ENCODE measurements around the gene CACNA1A.

CACNA1A gene

DNA sequence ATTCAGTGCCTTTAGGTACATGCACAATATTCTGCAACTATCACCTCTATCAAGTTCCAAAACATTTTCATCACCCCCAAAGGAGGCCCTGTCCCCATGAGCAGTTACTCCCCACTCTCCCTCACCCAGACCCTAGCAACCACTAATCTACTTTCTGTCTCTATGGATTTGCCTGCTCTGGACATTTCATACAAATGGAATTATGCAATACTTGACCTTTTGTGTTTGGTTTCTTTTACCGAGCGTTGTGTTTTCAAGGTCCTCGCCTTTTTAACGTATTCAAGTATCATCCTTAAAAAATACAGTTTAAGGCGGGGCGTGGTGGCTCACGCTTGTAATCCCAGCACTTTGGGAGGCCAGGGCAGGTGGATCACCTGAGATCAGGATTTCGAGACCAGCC lies 196.4 kb downstream of the CACNA1A start:
- DNase-seq (ENCODE audit: low read depth), result no peak

DNA sequence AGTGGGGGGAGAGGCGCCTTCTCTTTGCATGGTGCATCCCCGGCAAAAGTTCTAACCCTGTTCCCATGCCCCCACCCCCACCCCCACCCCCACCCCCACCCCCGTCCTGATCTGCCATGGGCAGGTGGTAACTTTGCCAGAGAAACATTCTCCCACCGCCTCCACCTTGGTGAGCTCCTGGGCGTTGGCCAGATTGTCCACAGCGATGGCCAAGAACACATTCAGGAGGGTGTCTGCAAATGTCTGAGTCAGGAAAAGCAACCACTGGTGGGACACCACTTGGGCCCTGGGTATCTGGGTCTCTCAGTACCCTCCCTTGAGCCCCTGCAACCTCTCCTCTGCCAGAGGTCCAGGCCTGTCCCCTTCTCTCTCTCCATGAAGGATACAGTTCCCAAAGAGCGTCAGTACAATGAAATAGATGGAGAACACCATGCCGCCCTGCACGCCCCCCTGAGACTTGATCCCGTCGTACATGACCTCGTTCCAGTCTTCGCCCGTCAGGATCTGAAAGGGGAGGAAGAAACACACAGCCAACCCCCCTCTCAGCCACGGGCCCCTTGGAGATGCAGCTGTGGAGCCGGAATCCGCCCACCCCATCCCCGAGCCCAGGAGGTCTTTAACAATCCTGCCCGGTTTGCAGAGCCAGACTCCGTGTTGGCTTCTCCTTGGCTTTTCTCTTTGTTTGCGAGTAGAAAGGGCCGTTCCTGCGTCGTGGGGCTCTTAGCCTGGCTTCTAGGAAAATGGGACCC lies 202.7 kb downstream of the CACNA1A start:
- DNase-seq (ENCODE audit: low read depth), result no peak

DNA sequence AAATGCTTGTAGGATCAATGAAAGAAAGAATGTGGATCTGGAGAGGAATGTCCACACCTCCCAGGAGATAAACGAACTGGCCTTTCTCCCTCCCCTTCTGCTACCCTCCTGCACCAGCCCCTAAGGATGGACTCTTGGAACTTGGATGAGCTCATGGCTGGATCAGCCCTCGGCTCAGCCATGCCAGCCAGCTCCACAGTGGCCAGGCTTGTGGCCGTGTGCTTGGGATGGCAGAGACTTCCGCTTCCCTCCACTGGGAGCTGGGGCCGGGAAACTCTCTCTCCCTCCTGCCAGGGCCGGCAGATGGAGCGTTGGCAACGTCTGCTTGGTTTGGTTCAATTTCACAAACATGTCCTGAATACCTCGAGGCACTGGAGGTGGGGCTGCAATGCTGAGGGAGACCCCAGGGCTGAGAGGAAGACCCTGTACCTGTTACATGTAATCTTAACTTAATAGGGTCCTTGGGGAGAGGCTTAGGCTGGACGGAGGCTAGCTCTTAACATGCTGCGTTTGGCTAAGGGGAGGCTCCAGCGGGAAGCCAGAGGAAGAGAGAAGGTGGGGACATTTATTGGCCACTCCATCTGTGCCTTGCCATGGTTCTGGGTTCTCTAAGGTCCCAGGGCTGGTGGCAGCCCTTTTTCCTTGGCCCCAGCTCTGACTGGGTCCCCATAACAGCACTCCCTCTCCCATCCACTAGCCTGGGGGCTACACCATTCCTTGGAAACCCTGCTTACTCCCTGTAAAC lies 203.6 kb downstream of the CACNA1A start:
- DNase-seq (ENCODE audit: low read depth), result no peak

DNA sequence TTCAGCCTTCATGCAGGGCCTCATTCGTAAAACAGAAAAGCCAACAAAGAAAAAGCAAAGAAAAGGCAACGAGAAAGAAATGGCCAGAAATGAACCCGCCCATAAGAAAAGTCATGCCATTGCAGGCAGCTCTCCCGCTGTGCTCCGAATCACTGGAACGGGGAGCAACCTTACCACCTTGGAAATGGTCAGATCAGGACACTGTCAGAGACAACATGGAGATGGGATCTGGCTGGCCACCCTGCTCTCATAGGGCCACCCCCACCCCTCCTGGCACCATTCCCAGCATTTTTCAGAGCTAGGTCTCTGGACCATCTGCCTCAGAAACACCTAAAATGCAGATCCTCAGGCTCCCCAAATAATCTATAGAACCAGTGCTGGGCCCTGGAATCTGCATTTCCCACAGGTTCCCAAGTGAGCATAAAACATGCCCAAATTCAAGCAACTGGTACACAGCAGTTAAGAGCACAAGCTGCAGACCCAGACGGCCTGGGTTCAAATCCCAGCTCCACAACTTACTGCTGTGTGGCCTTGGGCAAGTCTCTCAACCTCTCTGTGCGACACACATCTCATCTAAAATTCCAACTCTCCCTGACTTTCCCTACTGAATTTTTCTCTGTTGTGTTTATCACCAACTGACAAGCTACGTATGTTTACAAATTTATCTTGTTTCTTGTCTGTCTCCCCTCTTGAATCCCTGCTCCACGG lies 204.5 kb downstream of the CACNA1A start:
- DNase-seq (ENCODE audit: low read depth), result no peak

- no peak for DNase-seq (ENCODE audit: low read depth)
These were observed 205.8 kb downstream of the CACNA1A start for GRCh38 chr19:13300421-13301030.

DNA sequence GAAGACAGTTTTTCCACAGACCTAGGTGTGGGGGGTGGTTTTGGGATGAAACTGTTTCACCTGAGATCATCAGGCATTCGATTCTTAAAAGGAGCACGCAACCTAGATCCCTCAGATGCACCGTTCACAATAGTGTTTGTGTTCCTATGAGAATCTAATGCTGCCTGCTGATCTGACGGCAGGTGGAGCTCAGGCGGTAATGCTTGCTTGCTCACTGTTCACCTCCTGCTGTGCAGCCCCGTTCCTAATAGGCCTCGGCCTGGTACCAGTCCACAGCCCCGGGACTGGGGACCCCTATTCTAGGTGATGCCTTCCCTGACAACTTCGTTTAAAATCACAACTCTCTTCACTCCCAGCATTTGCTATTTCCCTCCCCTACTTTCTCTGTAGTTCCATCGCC lies 206.4 kb downstream of the CACNA1A start:
- DNase-seq (ENCODE audit: low read depth), result no peak

- no peak for DNase-seq (ENCODE audit: low read depth)
These were observed 207.5 kb downstream of the CACNA1A start for GRCh38 chr19:13298565-13299481.

DNA sequence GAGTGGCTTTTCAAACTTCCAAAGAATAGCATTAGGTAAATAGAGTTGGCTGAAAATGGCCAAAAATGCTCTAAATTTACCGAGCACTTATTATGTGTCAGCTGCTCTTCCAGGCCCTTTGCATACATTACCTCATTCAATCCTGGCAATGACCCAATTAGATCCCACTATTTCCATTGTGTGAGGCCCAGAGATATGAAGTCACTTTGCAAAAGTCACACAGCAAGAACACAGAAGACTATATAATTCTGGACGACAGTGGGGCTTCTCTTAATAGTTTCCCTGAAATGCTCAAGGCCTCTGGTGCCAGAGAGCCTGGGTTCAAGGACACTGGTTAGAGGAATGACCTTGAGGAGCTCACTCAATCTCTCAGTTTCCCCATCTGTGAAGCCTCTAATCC lies 209.3 kb downstream of the CACNA1A start:
- DNase-seq (ENCODE audit: low read depth), result no peak

- no peak for DNase-seq (ENCODE audit: low read depth)
These were observed 211.3 kb downstream of the CACNA1A start for GRCh38 chr19:13294812-13295567.

DNA sequence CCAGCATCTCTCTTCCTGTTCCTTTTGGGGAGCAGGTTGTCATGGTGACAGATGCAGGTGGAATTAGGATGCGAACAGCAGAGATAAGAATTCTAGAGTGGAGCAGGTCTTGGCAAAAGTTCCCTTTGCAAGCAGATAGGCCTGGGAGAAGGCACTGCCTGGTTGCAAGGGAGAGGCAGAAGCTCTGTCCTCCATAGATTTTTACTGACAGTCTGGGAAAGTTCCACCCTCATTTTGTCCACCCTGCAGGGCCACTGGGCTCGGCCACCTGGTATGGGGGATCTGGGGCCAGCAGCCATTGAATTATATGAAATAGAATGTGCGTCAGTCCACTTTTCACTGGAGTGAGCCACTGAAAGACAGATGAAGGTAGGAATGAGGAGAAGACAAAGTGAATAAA lies 214.4 kb downstream of the CACNA1A start:
- no peak for DNase-seq (ENCODE audit: low read depth)

- no peak for DNase-seq (ENCODE audit: low read depth)
These were observed 215.5 kb downstream of the CACNA1A start for GRCh38 chr19:13290741-13291140.

DNA sequence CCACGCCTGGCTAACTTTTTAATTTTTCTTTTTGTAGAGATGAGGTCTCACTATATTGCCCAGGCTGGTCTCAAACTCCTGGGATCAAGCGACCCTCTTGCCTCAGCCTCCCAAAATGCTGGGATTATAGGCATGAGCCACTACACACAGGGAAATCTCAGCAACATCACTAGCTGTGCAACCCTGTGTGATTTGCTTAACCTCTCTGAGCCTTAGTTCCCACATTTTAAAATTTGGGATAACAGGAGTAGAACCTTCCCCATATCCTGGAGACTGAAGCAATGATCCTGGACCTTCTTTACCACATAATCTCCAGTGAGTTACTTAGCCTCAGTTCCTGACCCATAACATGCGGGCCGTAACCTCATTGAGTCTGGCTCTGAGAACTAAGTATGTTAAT lies 217.0 kb downstream of the CACNA1A start:
- no peak for DNase-seq (ENCODE audit: low read depth)

- DNase-seq (ENCODE audit: low read depth), result no peak
These were observed 219.9 kb downstream of the CACNA1A start for GRCh38 chr19:13286195-13286985.

GRCh38 chr19:13284929-13285928 lies 221.1 kb downstream of the CACNA1A start:
- no peak for DNase-seq (ENCODE audit: low read depth)

DNA sequence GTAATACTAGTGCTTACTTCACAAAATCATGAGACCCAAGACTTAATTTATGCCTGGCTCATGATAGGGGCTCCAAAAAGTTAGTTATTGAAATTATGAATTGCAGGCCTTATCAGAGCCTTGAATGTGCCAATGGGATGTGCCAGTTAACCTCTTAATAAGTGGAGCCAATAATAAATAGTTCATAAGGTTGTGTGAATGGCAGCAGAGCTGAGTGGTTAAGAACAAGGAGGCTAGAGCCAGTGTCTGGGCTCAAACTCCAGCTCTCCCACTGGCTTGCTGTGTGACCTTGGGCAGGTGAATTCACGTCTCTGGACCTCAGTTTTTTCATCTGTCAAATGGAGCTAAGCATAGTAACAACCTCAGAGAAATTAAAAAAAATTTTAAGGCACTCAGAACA lies 222.4 kb downstream of the CACNA1A start:
- DNase-seq (ENCODE audit: low read depth), result no peak

DNA sequence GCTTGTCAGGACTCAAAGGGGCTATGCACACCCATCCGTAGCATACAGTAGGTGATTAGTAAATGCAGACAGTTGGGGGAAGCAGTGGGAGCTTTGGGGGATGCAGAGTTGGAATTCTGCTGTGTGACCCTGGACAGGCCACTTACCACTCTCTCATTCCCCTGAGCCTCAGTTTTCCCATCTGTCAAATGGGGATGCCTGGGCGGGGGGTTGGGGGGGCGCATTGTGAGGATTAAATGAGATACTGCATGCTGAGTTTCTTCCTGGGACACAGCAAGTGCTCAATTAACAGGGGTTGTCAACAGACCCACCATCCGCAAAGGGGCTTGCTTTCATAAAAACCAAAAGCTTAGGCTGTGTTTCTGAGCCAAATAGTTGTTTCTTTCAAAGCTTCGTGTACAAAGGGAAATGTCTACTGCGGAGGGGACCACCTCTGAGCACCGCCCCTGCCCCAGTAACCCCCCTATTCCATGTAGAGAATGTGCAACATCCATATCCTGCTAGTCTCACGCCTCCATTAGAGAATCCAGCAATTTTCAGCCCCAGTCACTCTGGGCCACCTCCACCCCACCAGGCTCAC lies 223.7 kb downstream of the CACNA1A start:
- DNase-seq (ENCODE audit: low read depth), result no peak

DNA sequence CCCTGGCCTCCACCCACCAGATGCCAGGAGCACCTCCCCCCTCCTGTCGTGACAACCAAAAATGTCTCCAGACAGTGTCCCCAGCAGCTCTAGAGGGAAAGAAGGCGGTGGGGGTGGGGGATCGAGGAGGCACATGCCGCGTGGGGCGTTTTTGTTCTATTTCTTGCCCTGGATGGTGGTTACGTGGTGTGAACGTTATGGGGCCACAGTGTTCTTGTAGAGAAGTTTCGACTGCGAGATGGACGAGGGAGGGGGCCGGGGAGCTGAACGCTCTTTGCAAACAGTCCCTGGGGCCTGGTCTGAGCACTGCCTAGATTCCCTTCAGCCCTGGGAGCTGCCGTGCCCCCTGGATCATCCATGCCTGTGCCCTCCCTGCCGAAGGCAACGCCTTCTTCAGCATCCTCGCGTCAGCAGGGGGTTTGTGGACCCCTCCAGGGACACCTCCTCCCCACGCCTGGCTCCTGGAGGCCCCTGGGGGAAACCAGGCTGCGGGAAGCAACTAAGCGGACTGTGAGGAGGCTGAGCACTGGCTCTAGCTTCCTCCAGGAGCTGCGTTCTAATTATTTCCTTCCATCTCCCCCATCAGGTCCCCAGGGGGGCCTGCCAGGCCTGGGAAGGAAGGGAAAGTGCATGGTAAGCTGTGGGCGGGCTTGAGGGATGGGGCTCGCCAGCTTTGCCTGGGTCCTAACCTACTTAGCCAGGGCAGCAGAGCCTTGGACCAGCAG lies 224.6 kb downstream of the CACNA1A start:
- DNase-seq (ENCODE audit: low read depth), result no peak
